HG03108 (cell line): Measurements from ENCODE around the gene IKBKG.
"Not testable (repeated sequence)": the region's sequence is repeated elsewhere in the genome, so short reads cannot be mapped to it uniquely, and the experiment has no call there.

Experiments used
- ATAC-seq: cut with Tn5 transposase; IDR thresholded peaks from one replicate; pipeline ENCODE4 v1.9.1; 2021; ENCODE audit warnings: moderate library complexity; ENCODE audit not compliant: unreplicated experiment

Gene IKBKG

DNA sequence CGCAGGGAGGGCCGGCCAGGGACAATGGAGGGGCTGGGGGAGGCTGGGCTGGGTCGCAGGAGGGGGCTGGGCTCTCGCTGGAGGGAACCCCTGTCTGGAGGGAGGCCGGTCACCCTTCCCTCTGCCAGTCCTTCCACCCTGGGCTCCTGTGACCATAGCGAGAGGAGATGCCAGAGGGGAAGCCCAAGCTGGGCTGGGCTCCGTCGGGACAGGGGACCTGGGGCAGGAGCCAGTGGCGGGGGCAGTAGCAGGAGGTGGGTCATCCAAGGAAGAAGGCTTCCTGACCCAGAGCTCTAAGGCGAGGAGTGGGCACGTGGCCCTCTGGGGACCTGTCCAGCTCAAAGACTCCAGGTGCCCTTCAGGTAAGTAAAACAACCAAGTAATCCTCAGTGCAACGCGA lies 54.8 kb downstream of the IKBKG start:
- no peak for ATAC-seq

DNA sequence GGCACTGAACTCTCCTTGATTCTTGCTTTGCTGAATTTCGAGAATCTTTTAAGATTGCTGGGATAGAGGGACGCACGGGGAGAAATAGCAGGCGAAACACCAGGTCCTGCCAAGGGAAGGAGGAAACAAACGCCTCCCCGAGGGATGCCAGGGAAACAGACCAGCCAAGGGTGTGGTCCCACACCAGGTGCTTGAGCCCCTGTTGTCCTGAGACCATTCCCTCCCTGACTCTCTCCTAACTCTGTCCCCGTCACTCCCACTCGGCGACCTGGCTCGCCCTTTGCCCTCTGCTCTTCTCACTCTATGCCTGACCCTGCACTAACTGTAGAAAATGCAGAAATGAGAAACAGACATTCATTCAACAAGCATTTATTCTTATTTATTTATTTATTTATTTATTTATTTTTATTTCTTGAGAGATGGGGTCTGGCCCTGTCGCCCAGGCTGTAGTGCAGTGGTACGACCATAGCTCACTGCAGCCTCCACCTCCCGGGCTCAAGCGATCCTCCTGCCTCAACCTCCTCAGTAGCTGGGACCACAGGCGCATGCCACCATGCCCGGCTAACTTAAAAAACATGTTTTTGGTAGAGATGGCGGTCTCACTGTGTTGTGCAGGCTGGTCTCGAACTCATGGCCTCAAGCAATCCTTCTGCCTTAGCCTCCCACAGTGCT lies 55.5 kb downstream of the IKBKG start:
- no peak for ATAC-seq

DNA sequence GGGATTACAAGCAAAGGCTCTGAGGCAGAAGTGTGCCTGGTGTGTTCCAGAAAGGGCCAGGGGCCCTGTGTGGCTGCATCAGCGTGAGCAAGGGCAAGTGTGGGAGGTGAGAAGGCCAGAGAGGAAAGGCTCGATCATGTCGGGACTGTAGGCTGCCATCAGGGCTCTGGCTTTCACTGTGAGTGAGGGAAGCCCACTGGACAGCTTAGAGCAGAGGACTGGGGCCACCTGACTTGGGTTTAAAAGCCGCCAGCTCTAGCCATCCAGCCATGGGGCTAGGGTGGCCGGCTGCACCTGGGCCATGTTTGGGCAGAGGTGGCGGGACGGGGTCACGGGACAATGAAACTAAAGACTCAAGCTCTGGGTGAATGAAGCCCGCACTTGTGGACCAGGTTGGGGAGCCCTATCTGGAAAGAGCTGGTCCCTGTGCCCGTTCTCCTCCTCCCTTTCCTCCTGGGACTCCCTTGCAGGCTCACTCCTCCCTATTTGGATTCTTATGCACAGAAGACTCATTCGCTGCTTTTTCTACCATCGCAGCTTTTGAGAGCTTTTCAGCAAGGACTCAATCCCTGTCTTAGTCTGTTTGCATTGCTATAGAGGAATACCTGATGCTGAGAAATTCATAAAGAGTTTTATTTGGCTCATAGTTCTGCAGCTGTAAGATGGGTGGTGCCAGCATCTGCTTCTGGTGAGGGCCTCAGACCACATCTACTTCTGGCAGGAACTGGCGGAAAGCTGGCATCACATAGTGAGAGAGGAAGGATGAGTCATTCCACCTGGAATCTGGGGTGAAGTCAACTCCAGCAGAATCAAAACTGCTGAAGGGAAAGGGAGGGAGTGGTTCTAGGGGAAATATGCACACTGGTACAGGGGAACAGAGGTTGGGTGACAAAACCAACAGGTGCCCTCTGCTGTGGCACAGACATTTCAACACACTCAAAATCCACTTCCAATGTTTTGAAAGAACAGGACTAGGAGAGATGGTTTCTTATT lies 56.3 kb downstream of the IKBKG start:
- no peak for ATAC-seq

DNA sequence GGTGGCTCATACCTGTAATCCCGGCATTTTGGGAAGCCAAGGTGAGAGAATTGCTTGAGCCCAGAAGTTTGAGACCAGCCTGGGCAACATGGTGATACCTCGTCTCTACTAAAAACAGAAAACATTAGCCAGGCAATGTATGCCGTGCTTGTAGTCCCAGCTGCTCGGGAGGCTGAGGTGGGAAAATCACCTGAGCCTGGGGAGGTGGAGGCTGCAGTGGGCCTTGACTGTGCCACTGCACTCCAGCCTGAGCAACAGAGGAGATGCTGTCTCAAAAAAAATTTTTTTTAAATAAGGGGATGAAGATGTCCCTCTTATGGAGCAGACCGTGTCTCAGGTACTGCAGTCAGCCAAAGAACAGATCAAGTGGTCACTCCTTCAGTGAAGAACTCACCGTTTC lies 58.1 kb downstream of the IKBKG start:
- no peak for ATAC-seq

DNA sequence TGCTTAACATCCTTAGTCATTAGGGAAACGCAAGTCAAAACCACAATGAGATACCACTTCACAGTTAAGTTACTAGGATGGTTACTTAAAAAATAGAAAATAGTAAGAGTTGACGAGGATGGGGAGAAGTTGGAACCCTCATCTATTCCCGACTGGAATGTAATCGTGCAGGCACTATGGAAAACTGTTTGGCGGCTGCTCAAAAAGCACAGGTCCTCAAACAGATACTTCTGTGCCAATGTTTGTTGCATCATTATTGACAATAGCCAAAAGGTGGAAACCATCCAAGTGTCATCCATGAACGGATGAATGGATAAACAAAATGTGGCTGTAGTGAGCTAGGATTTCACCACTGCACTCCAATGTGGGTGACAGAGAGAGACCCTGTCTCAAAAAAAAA lies 60.0 kb downstream of the IKBKG start:
- no peak for ATAC-seq

DNA sequence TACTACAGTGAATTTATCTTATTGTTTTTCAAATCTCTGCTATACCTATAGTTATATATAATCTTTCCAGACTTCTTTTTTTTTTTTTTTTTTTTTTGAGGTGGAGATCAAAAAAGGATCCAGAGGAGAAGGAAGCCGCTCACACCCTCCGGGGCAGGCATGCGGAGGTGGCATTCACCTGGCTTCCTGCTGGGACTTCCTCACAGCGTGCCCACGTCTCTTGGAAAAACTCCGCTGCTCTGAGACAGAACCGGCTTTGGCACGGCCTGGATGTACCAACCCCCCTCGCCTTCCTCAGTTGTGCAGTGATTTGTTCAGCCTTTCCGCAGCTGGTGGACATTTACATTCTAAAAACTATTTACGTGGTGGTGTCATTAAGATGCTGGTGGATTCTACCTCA lies 60.6 kb downstream of the IKBKG start:
- not testable (repeated sequence) for ATAC-seq

DNA sequence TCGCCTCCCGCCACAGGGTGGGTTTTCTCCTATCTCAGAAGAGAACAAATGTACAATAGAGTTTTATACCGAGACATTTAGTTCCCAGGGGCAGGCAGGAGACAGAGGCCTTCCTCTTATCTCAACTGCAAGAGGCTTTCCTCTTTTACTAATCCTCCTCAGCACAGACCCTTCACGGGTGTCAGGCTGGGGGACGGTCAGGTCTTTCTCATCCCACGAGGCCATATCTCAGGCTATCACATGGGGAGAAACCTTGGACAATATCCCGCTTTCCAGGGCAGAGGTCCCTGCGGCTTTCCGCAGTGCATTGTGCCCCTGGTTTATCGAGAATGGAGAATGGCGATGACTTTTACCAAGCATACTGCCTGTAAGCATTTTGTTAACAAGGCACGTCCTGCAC lies 61.4 kb downstream of the IKBKG start:
- not testable (repeated sequence) for ATAC-seq

DNA sequence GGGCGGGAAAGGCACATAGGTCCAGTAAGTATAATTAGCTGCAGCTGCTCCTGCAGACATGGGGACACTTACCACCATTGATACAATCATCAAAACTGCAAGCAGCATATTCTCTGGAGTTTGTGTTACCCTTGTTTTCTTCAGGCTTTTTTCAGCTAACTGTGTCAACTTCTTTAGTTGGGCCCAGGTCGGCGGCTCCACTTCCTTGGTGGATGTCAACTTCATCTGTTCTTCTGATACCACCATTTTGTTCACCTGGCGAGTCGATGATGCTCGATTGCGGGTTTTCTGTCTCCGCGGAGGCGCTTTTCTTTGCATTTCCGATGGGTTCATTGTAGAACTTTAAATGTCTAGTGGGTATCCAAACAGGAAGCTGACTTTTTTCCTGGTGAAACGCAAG lies 63.7 kb downstream of the IKBKG start:
- not testable (repeated sequence) for ATAC-seq

DNA sequence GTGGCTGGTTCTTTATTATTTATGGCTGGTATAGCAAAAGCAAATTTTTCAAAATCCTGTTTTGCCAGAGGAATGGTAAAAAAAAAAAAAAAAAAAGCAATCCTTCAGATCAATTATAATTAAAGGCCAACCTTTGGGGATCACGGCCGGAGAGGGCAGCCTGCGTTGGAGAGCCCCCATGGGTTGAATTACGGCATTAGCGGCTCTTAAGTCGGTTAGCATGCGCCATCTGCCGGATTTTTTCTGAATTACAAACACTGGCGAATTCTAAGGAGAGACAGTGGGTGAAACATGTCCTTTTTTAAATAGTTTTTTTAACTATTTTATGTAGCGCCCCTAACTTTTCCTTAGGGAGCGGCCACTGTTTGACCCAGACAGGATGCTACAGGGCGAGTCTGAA lies 66.2 kb downstream of the IKBKG start:
- not testable (repeated sequence) for ATAC-seq
